Measurements from ENCODE around the gene GLIS1. TPM values are rescaled to one million over a fixed set of nuclear protein-coding genes. Genes with fewer than 3 reads are reported as not detected.

The GLIS1 gene
- total RNA-seq, 1 donor from 2014 or later = not detected

GRCh38 chr1:53629101-53629691 lies 109.8 kb downstream of the GLIS1 start:
- H3K4me3 Mint-ChIP-seq = no peak overlapping the region
- no peaks in the 10 kb centered on the region for H3K9me3 Mint-ChIP-seq
- no peak for ATAC-seq (ENCODE audit: low read depth)
- H3K27ac Mint-ChIP-seq = no peak overlapping the region
- intact Hi-C loops (cut with micrococcal nuclease) = no loop called here
- no peaks in the 10 kb centered on the region for H3K27me3 Mint-ChIP-seq
- POLR2A ChIA-PET = no interaction called here
- no peaks in the 10 kb centered on the region for H3K4me1 Mint-ChIP-seq
- DNase-seq = no peak
- no peak for TF ChIP-seq CTCF (IDR thresholded peaks at IDR 0.05)
- H3K36me3 Mint-ChIP-seq (ENCODE audit: low read depth) = no peaks in the 10 kb centered on the region
- CTCF ChIA-PET = no interaction called here

GRCh38 chr1:53628286-53628955 lies 110.5 kb downstream of the GLIS1 start:
- ATAC-seq (ENCODE audit: low read depth) = no peak
- no peak overlapping the region for H3K27ac Mint-ChIP-seq
- no peak for TF ChIP-seq CTCF (IDR thresholded peaks at IDR 0.05)
- no peak for DNase-seq
- H3K36me3 Mint-ChIP-seq (ENCODE audit: low read depth) = no peaks in the 10 kb centered on the region
- no peaks in the 10 kb centered on the region for H3K4me1 Mint-ChIP-seq
- CTCF ChIA-PET = no interaction called here
- no peaks in the 10 kb centered on the region for H3K27me3 Mint-ChIP-seq
- POLR2A ChIA-PET = no interaction called here
- no peak overlapping the region for H3K4me3 Mint-ChIP-seq
- intact Hi-C loops (cut with micrococcal nuclease) = no loop called here
- no peaks in the 10 kb centered on the region for H3K9me3 Mint-ChIP-seq

- intact Hi-C loops (cut with micrococcal nuclease) = no loop called here
- H3K4me1 Mint-ChIP-seq = no peaks in the 10 kb centered on the region
- DNase-seq = no peak
Observed at GRCh38 chr1:53627666-53628065, 111.3 kb downstream of the GLIS1 start.

GRCh38 chr1:53627031-53627430 lies 111.9 kb downstream of the GLIS1 start:
- Mint-ChIP-seq H3K9me3 (no peaks in the 10 kb centered on the region), H3K36me3 (ENCODE audit: low read depth) (no peaks in the 10 kb centered on the region), H3K4me3 (no peak overlapping the region), H3K4me1 (no peaks in the 10 kb centered on the region), H3K27me3 (peaks cover 3% of the 10 kb centered on the region), H3K27ac (no peak overlapping the region)
- POLR2A ChIA-PET = no interaction called here
- TF ChIP-seq CTCF (IDR thresholded peaks at IDR 0.05) = no peak
- CTCF ChIA-PET = no interaction called here
- ATAC-seq (ENCODE audit: low read depth) = no peak
- intact Hi-C loops (cut with micrococcal nuclease) = no loop called here
- no peak for DNase-seq

More at GRCh38 chr1:53627666-53628065, 111.3 kb downstream of the GLIS1 start:
- CTCF ChIA-PET = no interaction called here
- no peaks in the 10 kb centered on the region for H3K9me3 Mint-ChIP-seq
- no peaks in the 10 kb centered on the region for H3K27me3 Mint-ChIP-seq
- TF ChIP-seq CTCF (IDR thresholded peaks at IDR 0.05) = no peak
- H3K4me3 Mint-ChIP-seq = no peak overlapping the region
- POLR2A ChIA-PET = no interaction called here
- no peak for ATAC-seq (ENCODE audit: low read depth)
- no peaks in the 10 kb centered on the region for H3K36me3 Mint-ChIP-seq (ENCODE audit: low read depth)
- H3K27ac Mint-ChIP-seq = no peak overlapping the region

GRCh38 chr1:53626616-53627015 lies 112.3 kb downstream of the GLIS1 start:
- ATAC-seq (ENCODE audit: low read depth) = no peak
- no peak for DNase-seq
- H3K27ac Mint-ChIP-seq = no peak overlapping the region
- H3K9me3 Mint-ChIP-seq = no peaks in the 10 kb centered on the region
- H3K4me1 Mint-ChIP-seq = no peaks in the 10 kb centered on the region
- H3K4me3 Mint-ChIP-seq = no peak overlapping the region
- no peaks in the 10 kb centered on the region for H3K36me3 Mint-ChIP-seq (ENCODE audit: low read depth)
- peaks cover 3% of the 10 kb centered on the region for H3K27me3 Mint-ChIP-seq
- POLR2A ChIA-PET = no interaction called here
- intact Hi-C loops (cut with micrococcal nuclease) = no loop called here
- no peak for TF ChIP-seq CTCF (IDR thresholded peaks at IDR 0.05)
- CTCF ChIA-PET = no interaction called here
